HG03439 (cell line): ENCODE data around the gene CLCN5.

Experiments used
- ATAC-seq: cut with Tn5 transposase; IDR thresholded peaks from one replicate; pipeline ENCODE4 v1.9.1; 2021; ENCODE audit warnings: mild to moderate bottlenecking, moderate library complexity; ENCODE audit not compliant: unreplicated experiment

The CLCN5 gene

DNA sequence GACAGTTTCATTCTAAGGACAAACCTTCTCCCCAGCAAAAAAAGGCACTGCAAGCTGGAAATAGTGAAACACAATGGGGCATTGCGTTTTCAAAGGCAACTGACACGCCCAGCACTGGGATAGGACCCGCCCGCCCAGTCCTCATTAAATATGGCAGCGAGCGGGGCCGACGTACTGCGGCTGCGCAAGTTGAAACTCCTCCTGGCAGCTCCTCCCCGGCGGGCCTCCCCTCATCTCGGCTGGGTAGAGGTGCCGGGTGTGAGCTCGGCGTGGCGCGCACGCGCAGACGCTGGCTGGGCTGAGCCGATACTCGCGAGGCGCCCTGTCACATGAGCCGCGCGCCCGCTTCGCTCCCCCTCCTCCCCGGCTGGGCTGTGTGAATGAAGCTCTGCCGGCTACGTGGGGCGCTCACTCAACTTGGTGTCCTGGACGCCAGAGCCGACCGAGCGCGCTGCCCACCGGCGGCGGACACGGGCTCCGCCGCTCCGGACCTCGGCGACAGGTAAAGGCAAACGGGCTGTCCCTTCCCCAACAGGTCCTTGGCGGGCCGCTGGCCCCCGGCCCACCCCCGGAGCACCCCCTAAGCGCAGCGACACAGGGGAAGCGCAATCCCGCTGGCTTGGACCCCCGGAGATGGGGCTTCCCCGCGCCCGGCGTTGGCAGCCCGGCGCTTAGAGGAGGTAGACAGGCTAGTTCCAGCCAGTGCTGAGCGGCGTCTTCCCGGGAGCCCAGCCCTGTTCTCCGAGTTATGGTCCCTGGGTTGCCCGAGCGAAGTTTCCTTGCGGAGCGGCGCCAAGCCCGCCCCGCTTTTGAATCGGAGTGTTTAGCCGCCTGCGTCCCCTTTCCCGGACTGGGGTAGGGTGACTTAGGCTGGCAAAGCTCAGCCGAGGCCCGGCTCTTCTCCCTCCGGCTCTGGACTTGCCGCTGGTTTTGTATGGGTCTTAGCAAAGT, at the start of gene CLCN5:
CLCN5 (plus strand) TSS at position 306 of the 951 bp plus-strand sequence. CDS start 2,703 bp downstream, outside the sequence.
- peak; percentile 96 for ATAC-seq

DNA sequence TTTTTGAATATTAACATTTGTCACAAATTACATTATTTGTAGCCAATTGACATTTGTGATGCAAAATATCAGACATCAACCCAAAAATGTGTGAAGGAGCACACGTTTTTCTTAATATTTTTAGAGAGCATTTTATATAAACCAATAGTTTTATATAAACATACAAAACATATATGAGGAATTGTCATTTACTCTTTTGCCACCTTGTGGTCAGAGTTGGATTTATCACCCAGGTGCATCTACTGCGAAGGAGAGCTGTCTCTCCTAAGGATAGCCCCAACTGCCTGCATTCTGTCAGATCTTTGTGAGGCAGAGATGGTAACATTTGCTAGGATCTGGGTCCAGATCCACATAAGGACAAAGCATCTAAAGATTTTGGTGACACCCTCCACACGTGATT, 45.6 kb upstream of the CLCN5 start:
- ATAC-seq: no peak

DNA sequence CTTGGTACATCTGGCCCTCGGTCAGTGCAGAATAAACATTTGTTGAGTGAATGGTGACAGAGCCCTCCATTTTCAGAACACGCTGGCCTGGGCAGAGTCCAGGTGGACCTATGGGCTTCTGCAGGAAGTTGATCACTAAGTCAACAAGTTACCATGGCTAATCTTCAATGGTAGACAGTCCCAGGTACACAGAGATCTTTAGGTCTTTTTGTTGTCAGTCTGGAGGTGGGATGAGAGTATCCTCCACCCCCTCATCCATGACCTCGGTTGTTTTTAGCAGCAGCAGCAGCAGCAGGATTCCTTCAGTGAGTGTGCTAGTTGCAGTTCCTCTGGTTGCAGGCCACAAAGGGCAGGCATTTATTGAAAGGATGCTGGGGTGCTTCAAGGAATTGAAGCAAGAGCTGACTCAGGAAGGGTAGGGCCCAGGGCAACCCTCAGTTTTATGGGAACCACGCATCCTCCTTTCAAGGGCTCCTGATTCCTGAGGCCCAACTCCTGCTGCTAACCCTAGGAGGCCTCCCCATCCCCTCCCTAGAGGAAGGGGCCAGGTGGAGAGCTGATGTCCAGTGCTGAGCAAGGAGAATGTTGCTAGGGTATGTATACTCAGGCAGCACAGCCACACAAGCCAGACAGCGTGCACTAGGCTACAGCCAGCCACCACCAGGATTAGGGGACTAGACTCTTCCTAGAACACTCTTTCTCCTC, 44.8 kb upstream of the CLCN5 start:
- ATAC-seq: no peak

GRCh38 chrX:49878128-49878833, 44.1 kb upstream of the CLCN5 start:
- ATAC-seq: no peak

GRCh38 chrX:49878834-49879655, 43.4 kb upstream of the CLCN5 start, which contains the start of gene USP27X:
Gene USP27X (plus strand): TSS chrX:49879484. CDS start chrX:49880308, 824 bp downstream.
- peak; percentile 90 for ATAC-seq

DNA sequence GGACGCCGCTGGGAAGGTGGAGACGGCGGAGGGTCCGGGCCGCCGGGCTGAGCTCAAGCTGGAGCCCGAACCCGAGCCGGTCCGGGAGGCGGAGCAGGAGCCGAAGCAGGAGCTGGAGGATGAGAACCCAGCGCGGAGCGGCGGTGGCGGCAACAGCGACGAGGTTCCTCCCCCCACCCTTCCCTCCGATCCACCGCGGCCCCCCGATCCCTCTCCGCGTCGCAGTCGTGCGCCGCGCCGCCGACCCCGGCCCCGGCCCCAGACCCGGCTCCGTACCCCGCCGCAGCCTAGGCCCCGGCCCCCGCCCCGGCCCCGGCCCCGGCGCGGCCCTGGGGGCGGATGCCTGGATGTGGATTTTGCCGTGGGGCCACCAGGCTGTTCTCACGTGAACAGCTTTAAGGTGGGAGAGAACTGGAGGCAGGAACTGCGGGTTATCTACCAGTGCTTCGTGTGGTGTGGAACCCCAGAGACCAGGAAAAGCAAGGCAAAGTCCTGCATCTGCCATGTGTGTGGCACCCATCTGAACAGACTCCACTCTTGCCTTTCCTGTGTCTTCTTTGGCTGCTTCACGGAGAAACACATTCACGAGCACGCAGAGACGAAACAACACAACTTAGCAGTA, 42.6 kb upstream of the CLCN5 start:
- no peak for ATAC-seq

DNA sequence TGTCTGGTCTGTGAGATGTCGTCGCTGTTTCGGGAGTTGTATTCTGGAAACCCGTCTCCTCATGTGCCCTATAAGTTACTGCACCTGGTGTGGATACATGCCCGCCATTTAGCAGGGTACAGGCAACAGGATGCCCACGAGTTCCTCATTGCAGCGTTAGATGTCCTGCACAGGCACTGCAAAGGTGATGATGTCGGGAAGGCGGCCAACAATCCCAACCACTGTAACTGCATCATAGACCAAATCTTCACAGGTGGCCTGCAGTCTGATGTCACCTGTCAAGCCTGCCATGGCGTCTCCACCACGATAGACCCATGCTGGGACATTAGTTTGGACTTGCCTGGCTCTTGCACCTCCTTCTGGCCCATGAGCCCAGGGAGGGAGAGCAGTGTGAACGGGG, 41.7 kb upstream of the CLCN5 start:
- no peak for ATAC-seq

- peak; percentile 61 for ATAC-seq
Observed at GRCh38 chrX:49884290-49884862, 38.0 kb upstream of the CLCN5 start.

DNA sequence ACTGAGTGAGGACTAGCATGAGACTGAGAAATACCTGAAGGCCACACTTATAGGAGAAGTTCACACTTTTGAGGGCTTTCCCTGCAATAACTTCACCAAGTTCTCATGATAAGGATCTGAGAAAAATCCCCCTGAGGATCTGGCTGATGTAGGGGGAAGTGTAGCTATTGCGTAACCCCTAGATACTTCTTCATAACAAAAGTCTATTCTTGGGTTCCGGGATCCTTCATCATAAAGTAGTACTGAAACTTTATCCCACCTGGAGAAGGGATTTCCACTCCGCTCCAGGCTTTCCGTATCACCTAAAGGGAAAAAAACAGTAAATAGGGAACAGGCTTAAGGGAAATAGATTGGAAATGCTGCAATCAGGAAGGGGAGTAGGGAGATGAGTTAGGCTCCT, 29.9 kb upstream of the CLCN5 start:
- ATAC-seq: no peak

DNA sequence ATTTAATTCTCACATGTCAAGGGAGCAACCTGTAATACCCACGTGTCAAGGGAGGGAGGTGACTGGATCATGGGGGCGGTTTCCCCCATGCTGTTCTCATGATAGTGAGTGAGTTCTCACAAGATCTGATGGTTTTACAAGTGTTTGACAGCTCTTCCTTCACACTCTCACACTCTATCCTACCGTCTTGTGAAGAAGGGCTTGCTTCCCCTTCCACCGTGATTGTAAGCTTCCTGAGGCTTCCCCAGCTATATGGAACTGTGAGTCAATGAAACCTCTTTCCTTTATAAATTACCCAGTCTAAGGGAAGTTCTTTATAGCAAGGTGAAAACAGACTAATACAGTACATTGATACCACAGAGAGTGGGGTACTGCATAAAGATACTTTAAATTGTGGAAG, 25.4 kb upstream of the CLCN5 start:
- ATAC-seq: no peak

DNA sequence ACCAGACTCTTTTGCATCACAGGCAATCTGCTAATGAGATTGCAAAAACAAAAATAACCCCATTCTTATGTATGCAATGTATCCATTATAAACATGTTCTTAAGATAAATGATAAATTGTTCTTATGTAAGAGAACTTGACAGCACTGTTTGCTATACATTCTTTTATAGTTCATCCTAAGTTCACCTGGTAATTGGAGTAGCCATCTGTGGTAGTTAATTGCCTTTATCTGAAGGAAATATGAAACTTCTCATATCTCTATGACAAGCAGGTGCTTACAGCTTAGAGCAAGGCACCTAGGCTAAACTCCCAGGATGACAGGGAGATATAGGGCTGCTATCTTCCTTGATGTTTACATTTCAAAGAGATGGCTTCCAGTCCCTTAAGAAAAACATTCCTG, 21.3 kb upstream of the CLCN5 start:
- ATAC-seq: no peak

DNA sequence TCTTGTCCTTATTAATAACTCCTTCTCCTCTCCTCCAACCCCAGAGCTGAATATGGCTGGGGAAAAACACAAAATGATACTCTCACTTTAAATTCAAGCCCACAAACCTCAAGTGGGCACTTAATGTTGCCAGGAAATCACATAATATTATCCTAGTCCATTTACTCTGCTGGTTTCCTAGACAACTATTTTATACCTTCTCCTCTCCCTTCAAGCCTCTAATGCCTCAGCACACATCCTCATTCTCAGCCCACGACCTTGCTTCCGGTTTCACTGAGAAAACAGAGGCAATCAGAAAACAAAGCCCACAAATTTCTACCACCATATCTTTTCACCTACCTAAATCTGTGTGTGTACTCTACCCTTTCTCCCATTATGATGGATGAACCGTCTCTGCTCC, 12.1 kb upstream of the CLCN5 start:
- no peak for ATAC-seq

DNA sequence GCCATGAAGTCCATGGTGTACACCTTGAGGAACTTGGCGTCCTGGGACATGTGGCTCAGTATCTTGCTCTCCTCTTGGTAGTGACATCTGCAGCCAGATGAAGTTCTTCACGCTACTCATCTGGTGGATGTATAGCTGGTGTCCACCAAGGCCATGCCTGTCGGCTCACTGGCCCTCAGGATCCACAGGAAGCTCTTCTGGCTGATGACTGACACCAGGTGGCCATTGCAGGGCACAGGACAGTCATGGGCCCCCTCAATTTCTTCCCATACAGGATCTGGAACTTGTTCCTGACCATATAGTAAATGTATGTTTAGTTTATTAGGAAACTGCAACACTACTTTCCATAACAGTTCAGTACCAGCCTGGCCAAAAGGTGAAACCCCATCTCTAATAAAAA, 10.3 kb upstream of the CLCN5 start:
- no peak for ATAC-seq

DNA sequence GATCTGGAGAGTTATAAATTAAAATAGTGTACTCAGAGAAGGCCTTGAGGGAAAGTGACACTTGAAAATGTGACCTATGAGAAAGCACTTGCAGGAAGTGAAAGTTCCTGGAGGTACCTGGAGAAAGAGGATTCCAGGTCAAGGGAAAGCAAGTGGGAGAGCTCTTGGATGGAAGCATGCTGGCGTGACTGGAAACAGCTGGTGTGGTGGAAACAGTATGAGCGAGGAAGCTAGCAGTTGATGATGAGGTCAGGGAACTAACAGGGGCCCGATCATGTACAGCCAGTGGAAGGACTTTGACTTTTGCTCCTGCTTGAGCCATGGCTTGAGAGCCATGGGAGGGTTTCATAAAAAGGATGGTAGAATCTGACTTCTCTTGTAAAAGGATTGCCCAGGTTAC, 9.5 kb upstream of the CLCN5 start:
- no peak for ATAC-seq

- peak; percentile 75 for ATAC-seq
Observed at GRCh38 chrX:49915361-49916222, 6.8 kb upstream of the CLCN5 start.

- no peak for ATAC-seq
Observed at GRCh38 chrX:49919617-49920016, 2.8 kb upstream of the CLCN5 start.

- no peak for ATAC-seq
Observed at GRCh38 chrX:49921109-49921508, 1.3 kb upstream of the CLCN5 start.

DNA sequence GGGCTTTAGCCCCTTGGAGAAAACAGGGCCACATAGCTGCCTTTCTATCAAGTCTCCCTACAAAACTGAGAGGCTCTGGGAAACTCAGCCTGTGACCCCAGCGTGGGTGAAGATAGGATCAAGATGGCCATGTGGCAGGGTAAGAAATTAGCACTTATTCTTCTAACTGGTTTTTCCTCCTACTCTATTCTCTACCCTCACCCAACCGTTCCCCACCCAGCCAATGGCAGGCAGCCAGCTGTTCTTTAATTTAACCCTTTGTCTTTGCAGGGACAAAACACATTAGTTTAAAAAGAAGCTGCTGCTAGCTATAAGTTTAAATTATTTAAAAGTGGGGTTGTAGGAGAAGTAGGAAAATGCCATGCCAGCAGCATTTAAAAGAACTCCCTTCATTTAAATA, 2.8 kb downstream of the CLCN5 start:
- no peak for ATAC-seq

DNA sequence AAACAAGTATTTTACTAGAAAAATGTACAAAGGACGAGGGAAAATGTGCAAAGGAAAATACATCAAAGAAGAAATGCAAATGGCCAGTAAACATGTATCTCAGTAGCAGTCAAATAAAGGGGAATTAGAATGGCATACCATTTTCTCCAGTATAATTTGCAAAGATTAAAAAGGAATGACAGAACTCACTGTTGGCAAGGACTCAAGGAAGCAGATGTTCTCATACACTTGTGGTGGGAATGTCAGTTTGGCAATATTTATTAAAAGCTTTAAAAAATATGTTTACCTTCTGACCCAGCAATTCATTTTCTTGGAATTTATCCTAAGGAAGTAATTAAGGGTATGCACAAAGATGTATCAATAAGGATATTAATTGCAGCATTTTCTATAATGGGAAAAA, 7.6 kb downstream of the CLCN5 start:
- ATAC-seq: no peak
